Activated naive CD8-positive, alpha-beta T cell treated with anti-CD3 and anti-CD28 coated beads, Interleukin-2, amount 50 U/mL, for 24 hours (primary cell): Measurements from ENCODE around the gene CMIP.

Experiments used
- ATAC-seq: fragments of 150-1000 bp; cut with Tn5 transposase; one replicate; pipeline ENCODE4 v1.10.0; 2021
- DNase-seq: peaks from one replicate; pipeline ENCODE4 v3.0.0; 2021
- H3K27ac Mint-ChIP-seq: one replicate; pipeline ENCODE4 v1.8.0; 2021; ENCODE audit warnings: mild to moderate bottlenecking, mixed read lengths
- H3K27me3 Mint-ChIP-seq: one replicate; pipeline ENCODE4 v1.8.0; 2021; ENCODE audit warnings: mixed read lengths
- H3K36me3 Mint-ChIP-seq: one replicate; pipeline ENCODE4 v1.8.0; 2021; ENCODE audit warnings: low read depth, mixed read lengths
- H3K4me1 Mint-ChIP-seq: one replicate; pipeline ENCODE4 v1.8.0; 2021; ENCODE audit warnings: mixed read lengths
- H3K4me3 Mint-ChIP-seq: one replicate; pipeline ENCODE4 v1.8.0; 2021; ENCODE audit warnings: mild to moderate bottlenecking, moderate library complexity, mixed read lengths
- H3K9me3 Mint-ChIP-seq: one replicate; pipeline ENCODE4 v1.8.0; 2021; ENCODE audit warnings: mixed read lengths

Gene CMIP

DNA sequence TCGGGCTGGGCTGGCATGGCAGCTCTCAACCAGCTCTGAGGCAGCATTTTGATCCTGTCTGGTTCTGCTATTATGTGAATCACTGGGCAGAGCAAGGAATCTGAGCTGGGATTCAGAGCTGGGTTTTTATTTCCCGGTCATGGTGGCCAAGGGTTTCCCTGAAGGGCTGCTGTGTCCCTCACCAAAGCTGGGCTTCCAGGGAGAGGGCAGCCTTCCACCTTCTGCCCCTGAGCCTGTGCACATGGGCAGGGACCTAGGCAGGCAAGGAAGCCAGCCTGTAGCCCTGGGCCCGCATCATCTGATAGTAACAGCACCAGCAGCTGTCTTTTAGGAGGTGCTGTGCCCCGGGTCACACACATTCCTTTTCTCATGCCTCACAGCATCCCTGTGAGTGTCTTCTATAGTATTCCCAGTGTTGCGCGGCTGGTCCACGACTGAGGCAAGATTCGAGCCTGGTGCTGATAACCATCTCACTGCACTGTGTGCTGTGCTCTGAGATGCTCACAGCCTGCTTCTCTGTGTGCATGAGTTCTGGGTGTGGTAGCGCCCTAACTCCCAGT, 249.2 kb downstream of the CMIP start:
- Mint-ChIP-seq H3K27ac (no peak overlapping the region), H3K4me3 (no peak overlapping the region), H3K36me3 (peaks cover 5% of the 10 kb centered on the region)

DNA sequence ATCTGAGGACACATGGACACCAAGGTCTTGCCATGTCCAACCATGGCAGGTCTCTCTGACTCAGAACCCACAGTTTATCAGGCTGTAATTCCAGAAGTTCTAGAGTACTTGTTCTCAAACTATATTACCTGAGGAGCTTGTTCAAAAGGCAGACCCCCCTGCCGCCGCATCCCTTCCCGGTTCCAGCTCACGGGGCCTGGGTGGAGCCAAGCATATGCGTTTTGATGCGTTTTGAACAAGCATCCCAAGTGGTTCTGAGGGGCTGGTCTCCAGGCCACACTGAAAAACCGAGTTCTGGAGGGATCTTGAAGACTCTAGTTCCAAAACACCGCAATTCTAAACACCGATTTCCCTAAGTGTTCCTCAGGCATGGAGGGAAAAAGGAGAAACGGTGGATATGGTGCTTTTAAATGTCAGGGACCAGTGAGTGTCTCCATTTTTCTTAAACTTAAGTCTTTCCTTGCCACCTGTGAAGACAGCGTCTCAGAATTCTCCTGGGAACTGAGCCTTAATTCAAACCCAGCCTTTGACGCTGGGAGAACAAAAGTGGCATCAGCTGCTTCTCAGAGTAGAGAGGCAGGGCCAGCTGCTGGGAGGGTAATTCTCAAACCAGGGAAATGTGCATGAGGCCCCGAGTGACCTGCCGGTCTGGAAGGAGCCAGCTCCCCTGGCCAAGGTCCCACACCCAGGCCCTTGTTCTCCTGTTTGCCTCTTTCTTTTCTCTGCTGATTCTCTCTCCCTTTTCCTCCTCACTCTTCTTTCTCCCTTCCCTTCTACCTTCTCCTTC, 250.1 kb downstream of the CMIP start:
- Mint-ChIP-seq H3K4me1 (peaks cover 2% of the 10 kb centered on the region), H3K9me3 (no peaks in the 10 kb centered on the region), H3K27me3 (no peaks in the 10 kb centered on the region), H3K4me3 (no peak overlapping the region), H3K27ac (peak overlapping the region; percentile 25), H3K36me3 (peaks cover 5% of the 10 kb centered on the region)
- DNase-seq, result no peak
- ATAC-seq, result no peak

More for the DNA sequence above, 249.2 kb downstream of the CMIP start:
- peaks cover 5% of the 10 kb centered on the region for H3K4me1 Mint-ChIP-seq
- H3K27me3 Mint-ChIP-seq, result no peaks in the 10 kb centered on the region
- DNase-seq (no peak), ATAC-seq (no peak)
- no peaks in the 10 kb centered on the region for H3K9me3 Mint-ChIP-seq

GRCh38 chr16:81695321-81696165, 250.9 kb downstream of the CMIP start:
- Mint-ChIP-seq H3K4me3 (no peak overlapping the region), H3K27ac (peak overlapping the region; percentile 58), H3K27me3 (no peaks in the 10 kb centered on the region), H3K4me1 (peaks cover 2% of the 10 kb centered on the region), H3K9me3 (no peaks in the 10 kb centered on the region), H3K36me3 (peaks cover 6% of the 10 kb centered on the region)
- ATAC-seq (no peak), DNase-seq (no peak)

GRCh38 chr16:81696166-81696960, 251.8 kb downstream of the CMIP start:
- Mint-ChIP-seq H3K36me3 (peaks cover 10% of the 10 kb centered on the region), H3K9me3 (no peaks in the 10 kb centered on the region), H3K27me3 (no peaks in the 10 kb centered on the region), H3K27ac (peak overlapping the region; percentile 58), H3K4me1 (peaks cover 2% of the 10 kb centered on the region), H3K4me3 (no peak overlapping the region)
- ATAC-seq (peak; percentile 50), DNase-seq (no peak)

GRCh38 chr16:81696961-81697615, 252.5 kb downstream of the CMIP start:
- Mint-ChIP-seq H3K36me3 (peaks cover 9% of the 10 kb centered on the region), H3K4me3 (no peak overlapping the region), H3K4me1 (peaks cover 2% of the 10 kb centered on the region), H3K27me3 (no peaks in the 10 kb centered on the region), H3K9me3 (no peaks in the 10 kb centered on the region), H3K27ac (no peak overlapping the region)
- ATAC-seq (peak; percentile 23), DNase-seq (peak; percentile 57)

DNA sequence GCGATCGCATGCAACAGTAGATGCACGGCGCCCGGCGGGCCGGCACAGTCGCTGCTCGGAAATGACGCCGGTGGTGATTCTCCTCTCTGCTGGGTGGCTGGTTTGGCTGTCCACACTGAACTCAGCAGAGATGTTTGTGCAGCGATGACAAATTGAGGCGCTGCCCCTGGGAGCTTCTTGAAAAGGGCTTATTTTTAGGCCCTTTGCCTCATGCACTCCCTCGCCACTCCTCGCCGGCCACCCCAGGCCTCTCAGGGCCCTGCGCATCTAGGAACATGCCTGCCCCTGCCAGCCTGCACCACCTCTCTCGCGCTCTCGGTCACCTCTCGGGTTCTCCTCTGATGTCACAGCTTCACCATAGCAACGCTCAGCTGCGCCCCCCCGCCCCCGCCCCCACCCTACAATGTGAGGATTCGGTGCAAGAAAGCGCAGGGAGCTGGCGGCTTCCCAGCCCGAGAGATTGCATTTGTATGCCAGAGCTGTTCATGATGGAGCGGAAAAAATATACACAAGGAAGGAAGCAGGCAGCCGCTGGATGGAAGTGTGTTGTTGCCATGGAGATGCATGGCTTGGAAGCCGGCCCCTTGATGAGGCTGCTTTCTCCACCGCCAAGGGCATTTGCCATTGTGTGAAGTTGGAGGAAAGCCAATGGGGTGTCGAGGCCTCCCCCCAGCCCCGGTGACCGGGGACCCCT, 253.2 kb downstream of the CMIP start:
- ATAC-seq (no peak), DNase-seq (no peak)
- Mint-ChIP-seq H3K4me1 (peaks cover 2% of the 10 kb centered on the region), H3K36me3 (peaks cover 9% of the 10 kb centered on the region), H3K4me3 (no peak overlapping the region), H3K9me3 (no peaks in the 10 kb centered on the region), H3K27ac (no peak overlapping the region), H3K27me3 (no peaks in the 10 kb centered on the region)

DNA sequence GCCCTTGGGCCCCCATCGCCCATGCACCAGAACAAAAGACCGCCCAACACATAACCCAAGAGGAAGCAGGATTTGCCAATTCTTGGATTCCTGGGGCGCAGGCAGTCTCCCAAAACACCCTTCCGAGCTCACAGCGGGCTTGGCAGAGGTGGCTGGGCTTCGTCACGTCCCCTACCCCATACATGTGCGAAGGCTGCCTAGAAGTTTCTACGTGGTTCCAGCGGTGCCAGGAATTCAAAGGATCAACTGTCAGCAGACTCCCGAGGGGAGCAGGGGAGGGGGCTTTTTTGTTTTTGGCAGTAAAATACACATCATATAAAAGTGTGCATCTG, 253.7 kb downstream of the CMIP start:
- H3K27me3 Mint-ChIP-seq, result no peaks in the 10 kb centered on the region
- ATAC-seq, result no peak
- H3K4me1 Mint-ChIP-seq, result peaks cover 2% of the 10 kb centered on the region
- no peak overlapping the region for H3K27ac Mint-ChIP-seq
- H3K4me3 Mint-ChIP-seq, result no peak overlapping the region
- peaks cover 10% of the 10 kb centered on the region for H3K36me3 Mint-ChIP-seq
- DNase-seq, result no peak
- H3K9me3 Mint-ChIP-seq, result no peaks in the 10 kb centered on the region

DNA sequence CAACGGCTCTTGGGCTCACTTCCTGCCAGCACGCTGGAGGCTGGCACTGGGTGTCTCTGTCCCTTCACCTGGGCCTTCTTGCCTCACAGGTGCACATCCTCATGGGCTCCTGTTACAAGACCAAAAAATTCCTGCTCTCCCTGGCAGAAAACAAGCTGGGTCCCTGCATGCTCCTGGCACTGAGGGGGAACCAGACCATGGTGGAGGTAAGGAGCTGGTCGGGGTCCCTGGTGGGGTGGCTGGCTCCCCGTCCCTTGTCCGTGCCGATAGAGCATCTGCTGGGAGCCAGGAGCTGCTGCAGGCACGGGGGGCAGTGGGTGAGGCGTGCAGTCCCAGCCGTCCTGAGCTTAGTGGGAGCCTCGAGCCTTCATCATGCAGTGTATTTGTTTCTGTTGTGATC, 255.0 kb downstream of the CMIP start:
- Mint-ChIP-seq H3K4me1 (peaks cover 2% of the 10 kb centered on the region), H3K27ac (no peak overlapping the region), H3K36me3 (peaks cover 11% of the 10 kb centered on the region), H3K9me3 (no peaks in the 10 kb centered on the region), H3K27me3 (no peaks in the 10 kb centered on the region), H3K4me3 (no peak overlapping the region)
- no peak for DNase-seq
- no peak for ATAC-seq

DNA sequence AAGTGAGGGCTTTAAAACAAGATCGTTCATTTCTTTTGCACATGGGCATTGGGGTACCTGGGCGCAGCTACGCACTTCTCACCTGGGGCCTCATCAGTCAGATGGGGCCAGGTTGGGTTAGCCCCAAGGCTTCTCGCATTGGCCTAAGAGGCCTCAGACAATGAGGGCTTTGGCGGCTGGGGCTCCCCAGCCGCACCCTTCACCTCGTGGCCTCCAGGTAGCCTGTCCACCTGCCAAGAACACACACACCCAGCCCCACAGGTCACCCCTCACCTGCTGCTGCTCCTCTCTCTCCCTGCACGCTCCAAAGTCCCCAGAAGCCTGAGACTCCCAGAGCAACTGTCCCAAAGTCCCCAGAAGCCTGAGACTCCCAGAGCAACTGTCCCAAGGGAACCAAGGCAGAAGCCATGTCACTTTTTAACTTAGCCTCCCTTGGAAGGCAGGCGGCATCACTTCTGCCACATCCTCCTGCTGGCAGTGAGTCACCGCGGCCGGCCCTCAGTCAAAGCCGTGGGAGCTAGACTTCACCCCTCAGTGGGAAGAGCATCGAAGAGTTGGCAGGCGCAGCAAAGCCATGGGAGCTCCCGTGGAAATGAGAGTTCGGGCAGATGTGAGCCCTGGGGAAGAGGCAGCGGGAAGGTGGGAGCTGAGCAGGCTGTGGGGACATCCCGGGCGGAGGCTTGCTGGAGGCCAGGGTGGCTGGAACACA, 255.6 kb downstream of the CMIP start:
- no peak overlapping the region for H3K4me3 Mint-ChIP-seq
- peak overlapping the region; percentile 49 for H3K27ac Mint-ChIP-seq
- no peak for DNase-seq
- H3K27me3 Mint-ChIP-seq, result no peaks in the 10 kb centered on the region
- no peaks in the 10 kb centered on the region for H3K9me3 Mint-ChIP-seq
- H3K4me1 Mint-ChIP-seq, result peaks cover 2% of the 10 kb centered on the region
- no peak for ATAC-seq
- H3K36me3 Mint-ChIP-seq, result peaks cover 11% of the 10 kb centered on the region

DNA sequence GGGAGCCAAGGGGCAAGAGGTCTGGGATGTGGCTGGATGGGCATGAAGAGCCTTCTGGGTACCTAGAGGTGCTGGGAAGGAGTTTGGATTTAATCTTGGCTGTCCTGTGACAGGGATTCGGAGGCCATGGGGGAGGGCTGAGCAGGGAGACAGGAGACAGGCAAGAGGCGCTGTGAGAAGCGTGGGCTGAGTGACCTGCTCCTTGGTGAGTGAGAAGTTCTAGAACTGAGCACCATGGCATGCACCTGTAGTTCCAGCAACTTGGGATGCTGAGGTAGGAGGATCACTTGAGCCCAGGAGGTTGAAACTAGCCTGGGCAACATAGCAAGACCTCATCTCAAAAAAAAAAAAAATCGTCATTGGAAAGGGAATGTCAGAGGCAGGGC, 256.2 kb downstream of the CMIP start:
- no peak for ATAC-seq
- Mint-ChIP-seq H3K4me1 (peaks cover 2% of the 10 kb centered on the region), H3K9me3 (no peaks in the 10 kb centered on the region), H3K27me3 (no peaks in the 10 kb centered on the region), H3K36me3 (peaks cover 11% of the 10 kb centered on the region), H3K27ac (peak overlapping the region; percentile 49), H3K4me3 (no peak overlapping the region)
- DNase-seq, result no peak

GRCh38 chr16:81701296-81701970, 256.8 kb downstream of the CMIP start:
- DNase-seq (no peak), ATAC-seq (no peak)
- Mint-ChIP-seq H3K27ac (no peak overlapping the region), H3K27me3 (no peaks in the 10 kb centered on the region), H3K4me1 (no peaks in the 10 kb centered on the region), H3K4me3 (no peak overlapping the region), H3K36me3 (peaks cover 11% of the 10 kb centered on the region), H3K9me3 (no peaks in the 10 kb centered on the region)

GRCh38 chr16:81702506-81702905, 257.9 kb downstream of the CMIP start:
- Mint-ChIP-seq H3K36me3 (peaks cover 21% of the 10 kb centered on the region), H3K9me3 (no peaks in the 10 kb centered on the region), H3K4me1 (no peaks in the 10 kb centered on the region), H3K27me3 (no peaks in the 10 kb centered on the region), H3K27ac (no peak overlapping the region), H3K4me3 (no peak overlapping the region)
- DNase-seq (no peak), ATAC-seq (no peak)
